Heart left ventricle (tissue), 16 donors: ENCODE measurements around the gene PAGE2B. TPM values are rescaled to one million over a fixed set of nuclear protein-coding genes. Genes with fewer than 3 reads are reported as not detected.
"Not testable (repeated sequence)": the region's sequence is repeated elsewhere in the genome, so short reads cannot be mapped to it uniquely, and the experiment has no call there.

ENCODE experiments used
- ATAC-seq, 4 donors: fragments of 200-7000 bp; cut with Tn5 transposase; one replicate each; pipeline ENCODE4 v1.9.1; 2020 to 2022; ENCODE audit warnings: moderate library complexity in 4 of 4, mild to moderate bottlenecking in 3 of 4, moderate number of reproducible peaks in 1 of 4
- DNase-seq, 5 donors: peaks; one replicate each; pipeline ENCODE4 v3.0.0-alpha.2; 2020
- H3K27ac ChIP-seq, 12 donors: fragments of 200-600 bp; sonication (generic) in 4 of 12; one replicate each; pipeline versions ENCODE4 v1.5.0 to v1.8.0; 2016 to 2022; ENCODE audit warnings: mild to moderate bottlenecking in 2 of 12
- H3K27me3 ChIP-seq, 9 donors: fragments of 200-600 bp; sonication (generic) in 2 of 9; one replicate each; pipeline versions ENCODE4 v1.5.1 to v1.8.0; 2016 to 2022; ENCODE audit warnings: mild to moderate bottlenecking in 3 of 9
- H3K36me3 ChIP-seq, 9 donors: fragments of 200-600 bp; sonication (generic) in 2 of 9; one replicate each; pipeline versions ENCODE4 v1.5.0 to v1.8.0; 2018 to 2022; ENCODE audit warnings: mild to moderate bottlenecking in 2 of 9
- H3K4me1 ChIP-seq, 12 donors: fragments of 200-600 bp; sonication (generic) in 4 of 12; one replicate each; pipeline versions ENCODE4 v1.5.0 to v1.8.0; 2016 to 2022; ENCODE audit warnings: mild to moderate bottlenecking in 3 of 12
- H3K4me3 ChIP-seq, 12 donors: fragments of 200-600 bp; sonication (generic) in 4 of 12; one replicate each; pipeline versions ENCODE4 v1.5.0 to v1.8.0; 2017 to 2022; ENCODE audit warnings: mild to moderate bottlenecking in 9 of 12, moderate library complexity in 4 of 12
- H3K9me3 ChIP-seq, 12 donors: fragments of 200-600 bp; sonication (generic) in 4 of 12; one replicate each; pipeline versions ENCODE4 v1.5.0 to v1.8.0; 2016 to 2022; ENCODE audit warnings: mild to moderate bottlenecking in 1 of 12
- CTCF ChIP-seq, 12 donors: fragments of 200-600 bp; sonication (generic) in 4 of 12; IDR thresholded peaks; one replicate each; pipeline versions ENCODE4 v1.5.0 to v1.8.0; 2018 to 2022; ENCODE audit warnings: antibody characterized with exemption in 12 of 12, mild to moderate bottlenecking in 5 of 12
- POLR2A ChIP-seq, 2 donors: fragments of 450-650 bp; IDR thresholded peaks; one replicate each; pipeline ENCODE4 v1.6.1; 2017; ENCODE audit warnings: antibody characterized with exemption in 2 of 2, mild to moderate bottlenecking in 2 of 2, moderate library complexity in 2 of 2
- WGBS, 4 donors: extraction: QIAGEN DNeasy Blood & Tissue Kit in 2 of 4; methylation state at CpG; one replicate each; pipeline versions ENCODE4 v1.1.5 to v1.1.7; 2013 to 2018; 5-methylcytosine and 5-hydroxymethylcytosine counted together
- intact Hi-C, 10 donors: fragments of 100-400 bp; cut with DNase I; formaldehyde crosslinking; loops; one replicate each; pipeline versions ENCODE4 v1.11.1 to v1.14.2; 2022
- polyA plus RNA-seq, 2 donors: library from polyadenylated mRNA; stranded (reverse); fragments of 200-250 nt; gene quantifications; one replicate each; pipeline ENCODE4 v1.2.3, GENCODE V29; 2013
- total RNA-seq, 9 donors: library from RNA; depleted of rRNA in 2 of 9; stranded (reverse); fragments of >200 nt in 2 of 9; fragmentation: NEBNext Ultra II Directional in 3 of 9; extraction: Animal tissue kit (Norgen Biotek cat#: 25700) in 3 of 9; gene quantifications; one replicate each; pipeline versions ENCODE4 v1.1.0 to v1.2.4, GENCODE V29; 2016 to 2023
- donor health status: ischemic (EF 13 %, LVEDD 7.1; RV severe dilation, severe dysfunction).
- donor health status: healthy with polysubstance abuse.
- donor health status: DM: no; HTN: yes; CAD: no.
- donor health status: DM: no; HTN: no; CAD: no.
- donor health status: ischemic (EF 25% LVEDD 6.9; RV normal size, moderate dysfunction).
- donor health status: ischemic (EF 25% LVEDD 5.7; RV mildly dilated, moderate dysfunction).
- donor health status: healthy.
- donor health status: DM: yes; HTN: yes; CAD: no.
- donor health status: ischemic (EF 35%, LVEDD 5.7; RV mildly dilated, moderate dysfunction).
- donor health status: nonischemic (EF 11% LVEDD 7.7; RV severe dilation, severe dysfunction).
- donor health status: DM: yes; HTN: yes; CAD: no.
- donor health status: PGD.
- donor health status: ischemic (EF 29% LVEDD 5.4; RV normal size, mild dysfunction).
- donor health status: nonischemic (EF 23%, LVEDD 6.1; RV moderate dilation, normal function).

The PAGE2B gene
- total and polyA plus RNA-seq, 11 donors = not detected

- intact Hi-C loops = no loop called here
- H3K9me3 ChIP-seq = peaks cover 0 to 5% (median 0%) of the 10 kb centered on the region in 12 donors
- no peak for DNase-seq
- no peaks in the 10 kb centered on the region for H3K4me1 ChIP-seq
- WGBS, 4 donors = 70 to 78% (median 71%) methylated on average over 3 of the region's 3 CpGs
- no peak overlapping the region for H3K27ac ChIP-seq
- no peak for ATAC-seq
- H3K27me3 ChIP-seq = no peaks in the 10 kb centered on the region
- TF ChIP-seq CTCF (IDR thresholded peaks at IDR 0.05) (no peak), POLR2A (IDR thresholded peaks at IDR 0.05) (no peak)
- H3K4me3 ChIP-seq = no peak overlapping the region
- no peaks in the 10 kb centered on the region for H3K36me3 ChIP-seq
Observed at GRCh38 chrX:55039471-55039870, 35.4 kb upstream of the PAGE2B start.

- intact Hi-C loops = no loop called here
- no peak for DNase-seq
- H3K4me3 ChIP-seq = no peak overlapping the region
- no peak for ATAC-seq
- H3K27me3 ChIP-seq = no peaks in the 10 kb centered on the region
- H3K36me3 ChIP-seq = no peaks in the 10 kb centered on the region
- no peaks in the 10 kb centered on the region for H3K9me3 ChIP-seq
- TF ChIP-seq POLR2A (IDR thresholded peaks at IDR 0.05) (no peak), CTCF (IDR thresholded peaks at IDR 0.05) (no peak)
- WGBS, 4 donors = 76 to 100% (median 97%) methylated on average over 6 of the region's 6 CpGs
- no peak overlapping the region for H3K27ac ChIP-seq
- no peaks in the 10 kb centered on the region for H3K4me1 ChIP-seq
Observed at GRCh38 chrX:55041514-55041913, 33.3 kb upstream of the PAGE2B start.

GRCh38 chrX:55050599-55050998 lies 24.2 kb upstream of the PAGE2B start:
- H3K27me3 ChIP-seq, DNase-seq, ATAC-seq, H3K27ac ChIP-seq, H3K4me3 ChIP-seq, H3K4me1 ChIP-seq, H3K36me3 ChIP-seq: not testable (repeated sequence)
- intact Hi-C loops = loop anchor here in 4 of 10 donors (10.0 kb wide), 4 partner anchors 156 to 1736 kb away; no protein-coding TSS in a partner anchor
- H3K9me3 ChIP-seq = peaks cover 0 to 20% (median 0%) of the 10 kb centered on the region in 12 donors
- 77 to 86% (median 83%) methylated on average over 2 of the region's 2 CpGs for WGBS, 4 donors

GRCh38 chrX:55056820-55057674 lies 17.8 kb upstream of the PAGE2B start:
- no peaks in the 10 kb centered on the region for H3K36me3 ChIP-seq
- TF ChIP-seq POLR2A (IDR thresholded peaks at IDR 0.05) (no peak), CTCF (IDR thresholded peaks at IDR 0.05) (no peak)
- H3K27ac ChIP-seq = no peak overlapping the region
- H3K4me3 ChIP-seq = peak overlapping the region in 4 of 12 donors; percentile 18 to 42 (median 41)
- peaks cover 0 to 10% (median 0%) of the 10 kb centered on the region in 9 donors for H3K27me3 ChIP-seq
- WGBS, 4 donors = 21 to 35% (median 28%) methylated on average over 7 of the region's 7 CpGs
- intact Hi-C loops = loop anchor here in 8 of 10 donors (2.0 to 10.0 kb wide), 8 partner anchors 162 to 1742 kb away; no protein-coding TSS in a partner anchor
- H3K4me1 ChIP-seq = peaks cover 0 to 8% (median 0%) of the 10 kb centered on the region in 12 donors
- ATAC-seq (peak in 1 of 4 donors; percentile 59), DNase-seq (no peak)
- H3K9me3 ChIP-seq = peaks cover 0 to 12% (median 0%) of the 10 kb centered on the region in 12 donors
